Neuronal stem cell (in vitro differentiated cells): ENCODE measurements around the gene DDA1.

Source experiments
- DNase-seq: peaks from one replicate; pipeline ENCODE4 v3.0.0-alpha.2; 2013; ENCODE audit warnings: low spot score
- H2AFZ ChIP-seq: one replicate; pipeline ENCODE4 v1.6.1; 2013; ENCODE audit warnings: mild to moderate bottlenecking, low read length, inconsistent platforms
- H2AK5ac ChIP-seq: 2 replicates; pipeline ENCODE4 v1.6.1; 2013; ENCODE audit warnings: low read depth, mild to moderate bottlenecking, inconsistent platforms, low read length, moderate library complexity, mixed read lengths
- H2BK120ac ChIP-seq: 2 replicates; pipeline ENCODE4 v1.6.1; 2013; ENCODE audit warnings: low read depth, mild to moderate bottlenecking, inconsistent platforms, low read length, moderate library complexity, mixed read lengths
- H2BK12ac ChIP-seq: one replicate; pipeline ENCODE4 v1.6.1; 2013; ENCODE audit warnings: low read length, inconsistent platforms
- H2BK15ac ChIP-seq: 2 replicates; pipeline ENCODE4 v1.6.1; 2013; ENCODE audit warnings: mild to moderate bottlenecking, low read length, inconsistent platforms, mixed read lengths
- H2BK5ac ChIP-seq: one replicate; pipeline ENCODE4 v1.6.1; 2013; ENCODE audit warnings: inconsistent platforms, mild to moderate bottlenecking, low read length, moderate library complexity
- H3K14ac ChIP-seq: one replicate; pipeline ENCODE4 v1.6.1; 2013; ENCODE audit warnings: low read length, inconsistent platforms
- H3K18ac ChIP-seq: 2 replicates; pipeline ENCODE4 v1.6.1; 2013; ENCODE audit warnings: low read length, inconsistent platforms
- H3K23ac ChIP-seq: 2 replicates; pipeline ENCODE4 v1.6.1; 2013; ENCODE audit warnings: low read depth, mild to moderate bottlenecking, mixed read lengths, low read length, inconsistent platforms; ENCODE audit not compliant: poor library complexity
- H3K27ac ChIP-seq: replicated peaks from 3 replicates; pipeline ENCODE4 v1.5.1; 2013; ENCODE audit warnings: low read length, inconsistent platforms
- H3K27me3 ChIP-seq, 3 experiments: 2 replicates each; pipeline ENCODE4 v1.6.1; 2013; ENCODE audit warnings: low read length in 3 of 3, mild to moderate bottlenecking in 2 of 3, inconsistent platforms in 1 of 3, low read depth in 1 of 3, mixed read lengths in 1 of 3, moderate library complexity in 1 of 3; ENCODE audit not compliant: control insufficient read depth in 3 of 3, insufficient read depth in 3 of 3
- H3K36me3 ChIP-seq, 2 donors: replicated peaks in 1 of 2; 2 replicates each; pipeline ENCODE4 v1.6.1; 2013; ENCODE audit warnings: low read length in 2 of 2; ENCODE audit not compliant: control insufficient read depth in 2 of 2, insufficient read depth in 2 of 2
- H3K4ac ChIP-seq: 2 replicates; pipeline ENCODE4 v1.6.1; 2013; ENCODE audit warnings: inconsistent platforms, mild to moderate bottlenecking, low read length, moderate library complexity
- H3K4me1 ChIP-seq, 2 donors: 1 replicate in 1 of 2; 2 replicates in 1 of 2; pipeline ENCODE4 v1.6.1; 2013; ENCODE audit warnings: low read length in 2 of 2, low read depth in 1 of 2; ENCODE audit not compliant: control insufficient read depth in 2 of 2, insufficient read depth in 1 of 2
- H3K4me2 ChIP-seq: one replicate; pipeline ENCODE4 v1.6.1; 2013; ENCODE audit warnings: mild to moderate bottlenecking, low read length, inconsistent platforms; ENCODE audit not compliant: insufficient read depth, poor library complexity, severe bottlenecking
- H3K4me3 ChIP-seq, 2 donors: 2 replicates each; pipeline ENCODE4 v1.5.1; 2013; ENCODE audit warnings: low read length in 2 of 2, mild to moderate bottlenecking in 2 of 2, inconsistent platforms in 1 of 2, moderate library complexity in 1 of 2
- H3K79me1 ChIP-seq: one replicate; pipeline ENCODE4 v1.6.1; 2013; ENCODE audit warnings: low read depth, mild to moderate bottlenecking, inconsistent platforms, low read length, moderate library complexity
- H3K9ac ChIP-seq: one replicate; pipeline ENCODE4 v1.6.1; 2013; ENCODE audit warnings: mild to moderate bottlenecking, low read depth, low read length, inconsistent platforms; ENCODE audit not compliant: poor library complexity
- H3K9me3 ChIP-seq, 2 donors: replicated peaks in 1 of 2; 2 replicates each; pipeline versions ENCODE3 to v1.6.1; 2013; ENCODE audit warnings: low read length in 2 of 2, mild to moderate bottlenecking in 2 of 2, inconsistent platforms in 1 of 2, low read depth in 1 of 2, mixed read lengths in 1 of 2, moderate library complexity in 1 of 2; ENCODE audit not compliant: control insufficient read depth in 2 of 2, insufficient read depth in 1 of 2
- H4K8ac ChIP-seq: one replicate; pipeline ENCODE4 v1.6.1; 2013; ENCODE audit warnings: low read depth, mild to moderate bottlenecking, inconsistent platforms, low read length, moderate library complexity
- H4K91ac ChIP-seq: one replicate; pipeline ENCODE4 v1.6.1; 2013; ENCODE audit warnings: low read length, low read depth, mild to moderate bottlenecking, inconsistent platforms; ENCODE audit not compliant: poor library complexity
- WGBS, 2 donors: extraction: QIAGEN DNeasy Blood & Tissue Kit; methylation state at CpG; one replicate each; pipeline ENCODE4 v1.1.7; 2013; ENCODE audit warnings: missing lambda C conversion rate in 2 of 2, mixed read lengths in 1 of 2; ENCODE audit not compliant: insufficient read length in 2 of 2, insufficient replicate concordance in 1 of 2; ENCODE audit errors: extremely low coverage in 2 of 2; 5-methylcytosine and 5-hydroxymethylcytosine counted together

The DDA1 gene

GRCh38 chr19:17327654-17328516 lies 18.5 kb downstream of the DDA1 start:
- Histone ChIP-seq H3K9ac (peak overlapping the region; percentile 72), H3K9me3 (peaks cover 3 to 7% of the 10 kb centered on the region in 2 donors), H3K4me3 (peak overlapping the region in 1 of 2 donors; percentile 72), H2AFZ (no peak overlapping the region), H2BK5ac (peak overlapping the region; percentile 7), H3K27ac (peak overlapping the region; percentile 84), H3K18ac (peak overlapping the region; percentile 95), H3K23ac (peak overlapping the region; percentile 93), H4K8ac (peak overlapping the region; percentile 43), H3K27me3 (peaks cover 0 to 7% (median 0%) of the 10 kb centered on the region in 3 experiments), H3K79me1 (peaks cover 9% of the 10 kb centered on the region), H3K4ac (peak overlapping the region; percentile 84), H2BK120ac (peak overlapping the region; percentile 72), H2BK15ac (peak overlapping the region; percentile 49), H2AK5ac (peak overlapping the region; percentile 97), H3K4me1 (peaks cover 0 to 16% of the 10 kb centered on the region in 2 donors), H3K14ac (no peak overlapping the region), H3K36me3 (peaks cover 29 to 64% of the 10 kb centered on the region in 2 donors), H4K91ac (peak overlapping the region; percentile 75), H3K4me2 (peak overlapping the region; percentile 73), H2BK12ac (no peak overlapping the region)
- WGBS, 2 donors, result no CpG with 5 or more reads among the region's 64 CpGs
- DNase-seq, result peak; percentile 84

- H4K8ac ChIP-seq, result peak overlapping the region; percentile 43
- H2BK12ac ChIP-seq, result peak overlapping the region; percentile 99
- peaks cover 9% of the 10 kb centered on the region for H3K79me1 ChIP-seq
- H2BK15ac ChIP-seq, result peak overlapping the region; percentile 92
- no peak overlapping the region for H2AFZ ChIP-seq
- H3K27ac ChIP-seq, result peak overlapping the region; percentile 84
- peak overlapping the region; percentile 53 for H2BK5ac ChIP-seq
- peak overlapping the region; percentile 96 for H3K18ac ChIP-seq
- peak overlapping the region; percentile 73 for H3K4me2 ChIP-seq
- peak overlapping the region; percentile 99 for H2AK5ac ChIP-seq
- H3K4ac ChIP-seq, result peak overlapping the region; percentile 66
- peak overlapping the region in 1 of 2 donors; percentile 72 for H3K4me3 ChIP-seq
- H4K91ac ChIP-seq, result peak overlapping the region; percentile 72
- no peak for DNase-seq
- H3K9me3 ChIP-seq, result peaks cover 3 to 8% of the 10 kb centered on the region in 2 donors
- H3K27me3 ChIP-seq, result peaks cover 0 to 7% (median 0%) of the 10 kb centered on the region in 3 experiments
- no CpG with 5 or more reads among the region's 94 CpGs for WGBS, 2 donors
- H3K4me1 ChIP-seq, result peaks cover 0 to 18% of the 10 kb centered on the region in 2 donors
- peaks cover 33 to 66% of the 10 kb centered on the region in 2 donors for H3K36me3 ChIP-seq
- peak overlapping the region; percentile 93 for H3K23ac ChIP-seq
- peak overlapping the region; percentile 47 for H3K14ac ChIP-seq
- no peak overlapping the region for H2BK120ac ChIP-seq
- peak overlapping the region; percentile 86 for H3K9ac ChIP-seq
Measured at GRCh38 chr19:17328517-17329365, 19.4 kb downstream of the DDA1 start.

DNA sequence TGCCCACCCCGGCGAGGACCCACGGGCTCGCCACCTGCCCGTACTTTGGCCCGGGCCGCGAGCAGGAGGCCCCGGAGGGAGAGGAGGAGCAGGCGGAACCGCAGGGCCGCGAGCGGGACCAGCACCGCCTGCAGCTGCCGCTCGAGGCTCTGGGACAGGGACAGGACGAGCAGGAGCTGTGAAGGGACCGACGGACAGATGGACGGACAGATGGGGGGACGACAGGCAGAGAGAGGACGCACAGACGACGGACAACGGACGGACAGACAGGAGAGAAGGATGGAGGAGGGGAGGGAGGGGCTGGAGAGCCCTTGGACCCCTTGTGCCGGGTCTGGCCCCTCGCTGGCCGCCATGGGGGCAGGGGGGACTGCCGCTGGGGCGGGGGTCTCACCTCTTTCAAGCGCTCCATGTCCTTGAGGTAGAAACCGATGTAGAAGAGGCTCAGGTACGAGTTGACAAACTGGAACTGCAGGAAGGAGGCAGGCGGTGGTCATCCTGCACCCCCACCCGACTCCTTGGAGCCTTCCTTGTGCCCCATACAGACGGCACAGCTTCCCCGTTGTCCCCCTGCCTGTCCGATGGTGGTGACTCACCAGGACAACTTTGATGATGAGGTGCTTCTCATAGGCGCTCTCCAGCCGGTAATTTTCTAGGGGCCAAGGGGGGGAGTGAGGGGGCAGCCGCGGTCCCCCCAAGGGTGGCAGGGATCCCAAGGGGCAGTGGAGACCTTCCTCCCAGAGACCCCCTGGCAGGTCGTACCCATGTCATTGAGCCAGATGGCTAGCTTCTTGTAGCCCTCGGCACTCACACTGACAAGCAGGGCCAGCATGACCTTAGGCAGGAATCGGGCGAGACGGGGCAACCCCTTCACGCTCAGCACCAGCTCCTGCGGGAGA lies 20.3 kb downstream of the DDA1 start:
- Histone ChIP-seq H2BK5ac (peak overlapping the region; percentile 53), H3K4me1 (peaks cover 2 to 20% of the 10 kb centered on the region in 2 donors), H3K4ac (peak overlapping the region; percentile 66), H4K8ac (peak overlapping the region; percentile 43), H3K9ac (peak overlapping the region; percentile 77), H2BK120ac (no peak overlapping the region), H3K18ac (peak overlapping the region; percentile 96), H3K14ac (peak overlapping the region; percentile 47), H3K27ac (no peak overlapping the region), H3K23ac (peak overlapping the region; percentile 89), H3K4me3 (peak overlapping the region in 1 of 2 donors; percentile 5), H2AFZ (no peak overlapping the region), H3K27me3 (peaks cover 0 to 7% (median 0%) of the 10 kb centered on the region in 3 experiments), H3K9me3 (peaks cover 3 to 8% of the 10 kb centered on the region in 2 donors), H2BK15ac (peak overlapping the region; percentile 92), H2AK5ac (peak overlapping the region; percentile 99), H2BK12ac (peak overlapping the region; percentile 99), H4K91ac (peak overlapping the region; percentile 72), H3K4me2 (peak overlapping the region; percentile 11), H3K36me3 (peaks cover 29 to 60% of the 10 kb centered on the region in 2 donors), H3K79me1 (peaks cover 7% of the 10 kb centered on the region)
- no peak for DNase-seq
- WGBS, 2 donors, result no CpG with 5 or more reads among the region's 51 CpGs
